RKO (cell line): Measurements from ENCODE around the gene KRT16.
"Not testable (repeated sequence)": the region's sequence is repeated elsewhere in the genome, so short reads cannot be mapped to it uniquely, and the experiment has no call there.

Experiments used
- DNase-seq: peaks from one replicate; pipeline ENCODE4 v3.0.0-alpha.2; 2016; ENCODE audit warnings: low spot score

KRT16 gene

GRCh38 chr17:41614098-41614497 is 1.5 kb upstream of the KRT16 start:
- no peak for DNase-seq

DNA sequence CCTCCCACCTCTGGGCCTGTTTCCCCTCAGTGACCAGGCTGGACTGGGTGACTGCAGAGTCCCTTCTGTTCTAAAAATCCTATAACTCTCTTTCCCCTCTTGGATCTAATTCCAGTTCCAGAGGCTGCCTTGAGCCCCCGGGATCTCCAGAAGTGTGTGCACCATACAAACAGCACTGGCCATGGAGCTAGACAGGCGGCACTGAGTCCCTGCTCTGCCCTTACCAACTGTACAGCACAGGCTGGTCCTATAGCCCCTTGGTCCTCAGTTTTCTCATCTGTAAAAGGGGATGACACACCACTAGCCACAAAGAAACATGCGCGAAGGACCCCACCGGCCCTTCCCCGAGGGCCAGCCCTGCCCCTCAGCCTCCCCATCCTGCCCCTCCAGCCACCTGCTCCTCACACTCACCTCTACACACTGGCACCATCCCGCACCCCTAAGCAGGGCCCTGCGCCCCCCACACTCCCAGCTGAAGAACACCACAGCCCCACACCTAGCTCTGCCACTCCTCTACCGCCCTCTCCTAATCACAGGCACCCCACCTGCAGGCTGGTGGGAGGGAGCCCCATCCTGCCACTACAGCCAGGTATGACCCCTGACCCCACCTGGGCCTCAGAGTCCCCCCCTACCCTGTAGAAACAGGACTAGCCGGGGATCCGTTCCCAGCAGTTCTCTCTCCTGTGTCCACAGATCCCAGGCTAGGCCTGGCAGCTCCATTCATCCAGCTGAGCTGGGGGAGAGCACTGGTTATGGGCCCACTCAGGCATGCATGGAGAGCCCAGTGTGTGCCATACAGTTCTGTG is 913 bp upstream of the KRT16 start:
- no peak for DNase-seq

GRCh38 chr17:41610965-41611640 is 1.5 kb downstream of the KRT16 start:
- DNase-seq, result no peak

DNA sequence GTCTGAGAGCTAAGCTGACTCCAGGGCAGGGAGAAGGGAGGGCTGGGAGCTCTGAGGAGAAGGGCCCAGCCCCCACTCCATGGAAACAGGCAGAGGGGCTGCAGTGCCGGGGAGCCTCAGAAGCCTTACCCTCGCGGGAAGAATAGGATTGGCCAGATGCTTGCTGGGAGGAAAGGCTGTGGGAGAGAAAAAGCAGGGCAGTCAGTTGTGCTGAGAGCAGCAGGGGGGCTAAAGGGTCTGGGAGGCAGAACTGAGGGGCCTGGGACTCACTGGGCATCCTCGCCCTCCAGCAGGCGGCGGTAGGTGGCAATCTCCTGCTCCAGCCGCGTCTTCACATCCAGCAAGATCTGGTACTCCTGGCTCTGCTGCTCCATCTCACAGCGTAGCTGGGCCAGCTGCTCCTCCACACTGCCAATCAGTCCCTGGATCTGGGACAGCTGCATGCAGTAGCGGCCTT is 2.5 kb downstream of the KRT16 start:
- not testable (repeated sequence) for DNase-seq

- not testable (repeated sequence) for DNase-seq
These were observed 5.6 kb downstream of the KRT16 start for GRCh38 chr17:41606930-41607329.

DNA sequence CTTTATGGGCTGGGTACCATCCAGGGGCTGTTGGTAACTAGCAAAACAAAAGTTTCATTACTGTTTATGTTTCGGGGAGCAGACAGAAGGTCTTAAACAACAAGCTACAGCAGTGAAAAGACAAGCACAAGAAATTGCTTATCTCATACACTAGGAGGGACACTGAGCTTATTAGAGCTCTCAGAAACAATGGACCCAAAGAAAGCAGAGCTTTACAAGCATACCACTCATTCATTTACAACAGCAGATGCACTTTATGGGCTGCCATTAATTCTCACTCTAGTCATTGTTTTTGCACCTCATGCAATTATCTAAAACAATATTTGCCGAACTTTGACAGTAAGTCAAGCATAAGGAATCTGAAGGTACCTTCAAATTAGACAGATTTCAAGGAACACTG is 10.0 kb downstream of the KRT16 start:
- DNase-seq, result no peak

- DNase-seq, result no peak
These were observed 12.2 kb downstream of the KRT16 start for GRCh38 chr17:41600318-41600717.

DNA sequence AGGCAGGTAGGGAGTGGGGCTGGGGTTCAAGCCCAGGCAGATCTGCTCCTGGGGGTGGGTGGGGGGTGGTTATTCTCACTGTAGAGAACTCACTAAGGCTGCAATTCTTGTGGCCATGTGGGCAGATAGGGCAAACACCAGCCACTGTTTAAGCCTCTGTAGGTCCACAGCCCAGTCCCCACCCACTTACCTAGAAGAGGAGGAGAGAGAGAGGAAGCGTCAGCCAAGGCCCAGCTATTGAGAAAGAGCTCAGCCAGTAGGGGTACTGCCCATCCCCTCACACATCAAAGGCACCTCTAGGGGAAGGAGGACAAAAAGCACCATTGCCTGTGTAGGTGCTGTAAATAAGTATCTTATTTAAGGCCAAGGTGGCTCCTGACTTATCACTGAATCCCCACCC is 12.9 kb downstream of the KRT16 start:
- DNase-seq, result no peak

GRCh38 chr17:41595585-41595984 is 17.0 kb downstream of the KRT16 start:
- no peak for DNase-seq

DNA sequence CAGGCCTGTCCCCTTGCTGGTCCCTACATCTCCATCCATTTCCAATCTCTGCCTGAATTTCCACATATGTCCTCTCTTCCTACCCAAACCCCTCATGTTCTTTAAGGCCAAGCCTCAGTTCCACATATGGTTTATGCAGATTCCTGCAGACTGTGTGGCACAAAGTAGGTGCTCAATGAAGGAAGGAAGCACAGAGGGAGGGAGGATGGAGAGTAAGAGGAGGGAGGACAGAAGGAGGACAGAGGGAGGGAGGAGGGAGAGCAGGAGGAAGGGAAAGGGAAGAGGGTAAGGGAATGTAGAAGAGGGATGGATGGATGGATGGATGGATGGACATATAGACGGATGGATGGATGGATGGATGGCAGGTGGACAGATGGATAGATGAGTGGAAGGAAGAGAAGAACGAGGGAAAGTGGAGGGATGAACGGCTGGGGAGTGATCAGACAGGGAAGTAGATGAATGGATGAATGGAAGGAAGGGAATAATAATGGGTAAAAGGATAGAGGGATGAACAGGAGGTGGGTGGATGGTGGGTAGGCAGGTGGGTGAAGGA is 18.1 kb downstream of the KRT16 start:
- DNase-seq, result no peak

GRCh38 chr17:41593306-41593981 is 19.1 kb downstream of the KRT16 start:
- no peak for DNase-seq

- DNase-seq, result no peak
These were observed 19.8 kb downstream of the KRT16 start for GRCh38 chr17:41592601-41593305.

- DNase-seq, result no peak
These were observed 23.3 kb downstream of the KRT16 start for GRCh38 chr17:41589301-41589700.

DNA sequence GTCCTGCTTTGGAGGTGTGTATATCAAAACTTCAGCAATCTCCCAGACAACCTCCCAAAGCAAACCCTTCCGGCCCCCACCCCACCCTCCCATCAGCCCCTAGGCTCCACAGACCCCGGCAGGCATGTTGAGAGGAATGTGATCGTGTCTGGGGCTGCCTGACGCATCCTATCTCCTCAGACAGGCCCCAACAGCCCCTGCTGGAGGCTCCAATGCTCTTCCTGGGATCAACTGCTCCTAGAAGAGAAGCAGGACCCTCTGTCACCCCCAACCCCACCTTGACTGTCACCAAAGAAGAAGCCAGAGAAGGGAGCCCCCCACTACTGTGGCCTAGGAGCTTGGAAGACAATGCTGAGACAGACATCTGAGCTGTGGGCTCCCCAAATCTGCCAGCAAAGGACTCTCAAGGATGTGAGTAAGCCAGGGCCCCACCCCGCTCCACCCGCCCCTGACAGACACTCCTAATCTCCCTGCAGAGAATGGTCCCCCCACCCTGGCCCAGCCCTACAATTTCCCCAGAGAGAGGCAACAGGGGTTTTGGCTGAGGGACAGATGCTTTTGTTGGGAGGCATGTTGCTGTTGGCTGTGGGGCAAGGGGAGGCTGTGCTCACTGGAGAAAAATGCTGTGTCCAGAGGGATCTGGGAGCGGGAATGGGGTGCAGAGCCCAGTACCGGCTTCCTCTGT is 24.3 kb downstream of the KRT16 start:
- DNase-seq, result no peak

DNA sequence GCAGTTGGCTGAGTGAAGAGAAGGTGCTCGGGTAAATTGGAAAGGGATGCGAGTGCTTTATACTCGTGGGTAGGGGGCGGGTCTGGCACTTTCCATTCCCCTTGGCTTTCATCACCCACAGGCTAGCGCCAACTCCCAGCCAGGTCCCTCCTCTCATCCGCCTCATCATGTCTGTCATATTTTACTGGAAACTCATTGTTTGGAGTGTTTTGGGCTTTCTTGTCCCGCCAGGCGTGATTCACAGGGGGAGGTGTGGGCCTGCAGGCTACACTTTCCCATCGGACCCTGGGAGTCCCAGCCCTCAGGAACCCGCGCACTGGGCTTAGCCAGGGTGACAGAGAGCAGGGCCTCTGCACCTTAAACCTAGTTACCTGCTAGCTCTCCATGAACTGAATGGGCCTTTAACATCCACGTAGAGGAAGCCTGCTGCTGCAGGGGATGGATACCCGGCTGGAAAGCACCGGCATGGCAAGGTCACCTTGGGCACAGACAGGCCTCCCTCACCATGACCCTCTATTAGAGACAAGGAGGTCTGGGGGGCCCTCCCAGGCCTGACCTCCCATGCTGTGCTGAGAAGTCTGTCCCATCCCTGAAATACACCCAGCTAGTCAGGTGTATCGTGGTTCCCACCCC is 25.6 kb downstream of the KRT16 start, which contains the start of gene KRT14:
Gene KRT14 (minus strand): TSS at position 33 of the 633 bp plus-strand sequence. CDS start 61 bp downstream, outside the sequence.
- no peak for DNase-seq

- DNase-seq, result no peak
These were observed 27.1 kb downstream of the KRT16 start for GRCh38 chr17:41585301-41586056.

DNA sequence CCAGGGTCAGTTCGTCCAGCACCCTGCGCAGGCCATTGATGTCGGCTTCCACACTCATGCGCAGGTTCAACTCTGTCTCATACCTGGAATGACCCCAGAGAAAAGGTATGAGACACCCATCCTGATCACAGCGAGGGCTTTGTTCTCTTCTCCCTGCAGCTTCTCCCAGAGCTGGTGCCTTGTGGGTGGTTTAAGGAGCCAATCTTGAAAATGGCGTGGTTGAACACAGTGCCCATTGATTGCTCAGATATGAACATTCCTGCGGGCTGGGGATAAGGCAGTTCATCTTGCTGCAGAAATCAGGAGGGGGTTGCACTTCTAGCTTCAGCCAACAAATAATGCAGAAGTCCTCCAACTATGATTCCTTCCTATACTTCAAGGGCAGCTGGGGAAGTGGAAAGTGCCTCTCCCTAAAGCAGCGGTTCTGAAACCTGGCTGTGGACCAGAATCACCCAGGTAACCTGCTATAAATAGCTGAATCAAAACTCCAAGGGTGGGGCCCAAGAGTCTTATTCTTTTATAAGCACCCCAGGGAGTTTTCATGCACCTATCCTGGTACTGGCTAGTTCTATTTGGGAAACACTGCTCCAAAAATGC is 28.1 kb downstream of the KRT16 start:
- DNase-seq, result not testable (repeated sequence)

GRCh38 chr17:41583137-41584127 is 29.1 kb downstream of the KRT16 start:
- DNase-seq, result no peak
